GM19372 (cell line): Measurements from ENCODE around the gene ANO2.

Experiments
- ATAC-seq: cut with Tn5 transposase; IDR thresholded peaks from one replicate; pipeline ENCODE4 v1.9.1; 2021; ENCODE audit warnings: mild to moderate bottlenecking, low read depth, moderate library complexity; ENCODE audit not compliant: unreplicated experiment

ANO2 gene

GRCh38 chr12:5525783-5526367, 419.2 kb downstream of the ANO2 start:
- ATAC-seq = no peak

GRCh38 chr12:5524769-5525436, 420.2 kb downstream of the ANO2 start:
- ATAC-seq = no peak

- no peak for ATAC-seq
Measured at GRCh38 chr12:5524116-5524768, 420.8 kb downstream of the ANO2 start.

GRCh38 chr12:5523396-5524115, 421.5 kb downstream of the ANO2 start:
- no peak for ATAC-seq

GRCh38 chr12:5522432-5523335, 422.4 kb downstream of the ANO2 start:
- ATAC-seq = no peak

- no peak for ATAC-seq
Measured at GRCh38 chr12:5521456-5522325, 423.4 kb downstream of the ANO2 start.

GRCh38 chr12:5520831-5521230, 424.2 kb downstream of the ANO2 start:
- ATAC-seq = no peak

GRCh38 chr12:5520037-5520436, 425.0 kb downstream of the ANO2 start:
- ATAC-seq = no peak

- ATAC-seq = no peak
Measured at GRCh38 chr12:5518584-5519365, 426.3 kb downstream of the ANO2 start.

GRCh38 chr12:5516371-5517241, 428.5 kb downstream of the ANO2 start:
- no peak for ATAC-seq

- no peak for ATAC-seq
Measured at GRCh38 chr12:5515458-5515857, 429.6 kb downstream of the ANO2 start.

GRCh38 chr12:5514545-5514944, 430.5 kb downstream of the ANO2 start:
- ATAC-seq = no peak

- no peak for ATAC-seq
Measured at GRCh38 chr12:5514016-5514415, 431.0 kb downstream of the ANO2 start.

GRCh38 chr12:5513406-5513805, 431.7 kb downstream of the ANO2 start:
- no peak for ATAC-seq
